ENCODE data around the gene FMO1.
"Not testable (repeated sequence)": the region's sequence is repeated elsewhere in the genome, so short reads cannot be mapped to it uniquely, and the experiment has no call there.

FMO1 gene

GRCh38 chr1:171279678-171280077 lies 31.4 kb downstream of the FMO1 start:
- no peak for DNase-seq (ENCODE audit: low read depth)

- no peak for DNase-seq (ENCODE audit: low read depth)
Measured at GRCh38 chr1:171280599-171280998, 32.3 kb downstream of the FMO1 start.

- no peak for DNase-seq (ENCODE audit: low read depth)
Measured at GRCh38 chr1:171286032-171286705, 37.9 kb downstream of the FMO1 start.

GRCh38 chr1:171290621-171291020 lies 42.3 kb downstream of the FMO1 start:
- no peak for DNase-seq (ENCODE audit: low read depth)

GRCh38 chr1:171292799-171293198 lies 44.5 kb downstream of the FMO1 start:
- no peak for DNase-seq (ENCODE audit: low read depth)

GRCh38 chr1:171295383-171295782 lies 47.1 kb downstream of the FMO1 start:
- not testable (repeated sequence) for DNase-seq (ENCODE audit: low read depth)

- DNase-seq (ENCODE audit: low read depth): no peak
Measured at GRCh38 chr1:171295821-171296220, 47.5 kb downstream of the FMO1 start.

GRCh38 chr1:171296897-171297296 lies 48.6 kb downstream of the FMO1 start:
- no peak for DNase-seq (ENCODE audit: low read depth)

- DNase-seq (ENCODE audit: low read depth): no peak
Measured at GRCh38 chr1:171298696-171299095, 50.4 kb downstream of the FMO1 start.

- no peak for DNase-seq (ENCODE audit: low read depth)
Measured at GRCh38 chr1:171299342-171299741, 51.0 kb downstream of the FMO1 start.

- DNase-seq (ENCODE audit: low read depth): no peak
Measured at GRCh38 chr1:171300401-171300800, 52.1 kb downstream of the FMO1 start.

GRCh38 chr1:171310661-171311087 lies 62.4 kb downstream of the FMO1 start:
- DNase-seq (ENCODE audit: low read depth): no peak

- DNase-seq (ENCODE audit: low read depth): no peak
Measured at GRCh38 chr1:171311771-171312558, 63.7 kb downstream of the FMO1 start.

- no peak for DNase-seq (ENCODE audit: low read depth)
Measured at GRCh38 chr1:171313319-171313834, 65.1 kb downstream of the FMO1 start.

GRCh38 chr1:171313835-171314320 lies 65.6 kb downstream of the FMO1 start, which contains the start of gene FMO4:
FMO4 (plus strand) TSS chr1:171314183; CDS start chr1:171319826, 5,643 bp downstream.
- peak; percentile 69 for DNase-seq (ENCODE audit: low read depth)

- DNase-seq (ENCODE audit: low read depth): no peak
Measured at GRCh38 chr1:171329251-171329650, 81.0 kb downstream of the FMO1 start.

- DNase-seq (ENCODE audit: low read depth): no peak
Measured at GRCh38 chr1:171334024-171334640, 85.8 kb downstream of the FMO1 start.

All from activated gamma-delta T cell treated with anti-CD3 and anti-CD28 coated beads, Interleukin-2, amount 50 U/mL, for 16 hours (primary cell).